A549 (cell line): Measurements from ENCODE around the gene YKT6. TPM values are rescaled to one million over a fixed set of nuclear protein-coding genes. Genes with fewer than 3 reads are reported as not detected.

Experiments
- ATAC-seq, 2 experiments: fragments of 200-7000 bp in 1 of 2; fragments of >200 bp in 1 of 2; cut with Nextera tagmentation in 1 of 2; cut with Tn5 transposase in 1 of 2; 3 replicates each; pipeline versions ENCODE4 v1.8.0 to v1.9.1; 2018 to 2020; ENCODE audit warnings: mild to moderate bottlenecking in 1 of 2, moderate library complexity in 1 of 2
- CTCF ChIA-PET: fragments of 300-600 bp; sonication (Branson Sonifier 250); formaldehyde crosslinking; extraction: SDS; loops from one replicate; lab custom pipeline; 2021; ENCODE audit warnings: antibody characterized with exemption, inconsistent platforms; lab: Yijun Ruan, JAX
- POLR2A ChIA-PET: fragments of 350-600 bp; formaldehyde crosslinking; extraction: SDS; loops from one replicate; lab custom pipeline; 2021; ENCODE audit warnings: antibody characterized with exemption, inconsistent platforms; lab: Yijun Ruan, JAX
- DNase-seq, 2 experiments: peaks; one replicate each; pipeline versions ENCODE4 v3.0.0 to v3.0.0-alpha.2; 2011 to 2016; ENCODE audit warnings: low read depth in 1 of 2, low spot score in 1 of 2
- FAIRE-seq: peaks from 2 replicates; lab custom pipeline; 2011; peaks lifted over from hg19 to GRCh38; lab: Jason Lieb, UNC
- H3K27ac ChIP-seq, 2 experiments: fragments of >200 bp; sonication (Bioruptor Twin); formaldehyde crosslinking; 3 replicates each; pipeline ENCODE4 v1.5.1; 2016 to 2017
- H3K4me1 ChIP-seq: fragments of >200 bp; sonication (Bioruptor Twin); formaldehyde crosslinking; 3 replicates; pipeline ENCODE4 v1.6.1; 2016
- H3K4me2 ChIP-seq: fragments of >200 bp; sonication (Bioruptor Twin); formaldehyde crosslinking; 3 replicates; pipeline ENCODE4 v1.6.1; 2016
- H3K4me3 ChIP-seq: fragments of >200 bp; sonication (Bioruptor Twin); formaldehyde crosslinking; 3 replicates; pipeline ENCODE4 v1.5.1; 2016
- H3K9me3 ChIP-seq: fragments of >200 bp; sonication (Bioruptor Twin); formaldehyde crosslinking; 3 replicates; pipeline ENCODE4 v1.6.1; 2016
- ATOH8 ChIP-seq: fragments of 250-450 bp; sonication (Bioruptor Pico); IDR thresholded peaks from 2 replicates; pipeline ENCODE4 v1.5.0; 2020; ENCODE audit warnings: low read depth, mild to moderate bottlenecking, moderate library complexity
- BHLHE40 ChIP-seq: IDR thresholded peaks from 2 replicates; pipeline ENCODE4 v1.6.1; 2012; ENCODE audit warnings: low read depth, low read length, inconsistent platforms
- CEBPB ChIP-seq, 2 experiments: fragments of >200 bp in 1 of 2; sonication (Bioruptor Twin) in 1 of 2; formaldehyde crosslinking in 1 of 2; IDR thresholded peaks; 2 replicates each; pipeline ENCODE4 v1.6.1; 2012 to 2016
- CHD4 ChIP-seq: fragments of 200-600 bp; sonication (generic); IDR thresholded peaks from 2 replicates; pipeline ENCODE4 v1.6.1; 2016; ENCODE audit warnings: antibody characterized with exemption, mild to moderate bottlenecking, borderline replicate concordance
- EHMT2 ChIP-seq: fragments of 200-600 bp; sonication (generic); IDR thresholded peaks from 2 replicates; pipeline ENCODE4 v1.6.1; 2016; ENCODE audit warnings: antibody characterized with exemption, low read depth, mild to moderate bottlenecking, moderate library complexity
- EP300 ChIP-seq, 2 experiments: fragments of >200 bp; sonication (Bioruptor Twin); formaldehyde crosslinking; IDR thresholded peaks; 2 replicates in 1 of 2; 3 replicates in 1 of 2; pipeline ENCODE4 v1.6.1; 2016 to 2017
- ESRRA ChIP-seq: fragments of 150-350 bp; IDR thresholded peaks from 2 replicates; pipeline ENCODE4 v1.6.1; 2014; ENCODE audit warnings: mild to moderate bottlenecking, low read length, borderline replicate concordance
- FOXS1 ChIP-seq: fragments of 250-450 bp; sonication (Bioruptor Pico); IDR thresholded peaks from 2 replicates; pipeline ENCODE4 v1.5.0; 2020; ENCODE audit warnings: mild to moderate bottlenecking, moderate library complexity
- HES2 ChIP-seq: fragments of >200 bp; sonication (Bioruptor Twin); formaldehyde crosslinking; IDR thresholded peaks from 2 replicates; pipeline ENCODE4 v1.6.1; 2016
- HEYL ChIP-seq: fragments of 250-450 bp; sonication (Bioruptor Pico); IDR thresholded peaks from 2 replicates; pipeline ENCODE4 v1.8.0; 2021; ENCODE audit warnings: mild to moderate bottlenecking, moderate library complexity
- HMGXB4 ChIP-seq: fragments of 250-450 bp; sonication (Bioruptor Pico); IDR thresholded peaks from 2 replicates; pipeline ENCODE4 v1.5.0; 2021; ENCODE audit warnings: mild to moderate bottlenecking, moderate library complexity, borderline replicate concordance
- HOXB5 ChIP-seq: fragments of 250-450 bp; sonication (Bioruptor Pico); IDR thresholded peaks from 2 replicates; pipeline ENCODE4 v1.5.0; 2020; ENCODE audit warnings: mild to moderate bottlenecking, moderate library complexity
- JUNB ChIP-seq: fragments of >200 bp; sonication (Bioruptor Twin); formaldehyde crosslinking; IDR thresholded peaks from 2 replicates; pipeline ENCODE4 v1.6.1; 2016
- KDM1A ChIP-seq: fragments of 200-600 bp; sonication (generic); IDR thresholded peaks from 2 replicates; pipeline ENCODE4 v1.6.1; 2016; ENCODE audit warnings: low read depth, mild to moderate bottlenecking
- MAFK ChIP-seq: fragments of 450-650 bp; IDR thresholded peaks from 2 replicates; pipeline ENCODE4 v1.6.1; 2014; ENCODE audit not compliant: partially characterized antibody
- RAD21 ChIP-seq, 2 experiments: fragments of >200 bp in 1 of 2; sonication (Bioruptor Twin) in 1 of 2; formaldehyde crosslinking in 1 of 2; IDR thresholded peaks in 1 of 2; conservative IDR thresholded peaks in 1 of 2; 2 replicates in 1 of 2; 3 replicates in 1 of 2; pipeline ENCODE4 v1.6.1; 2012 to 2018; ENCODE audit warnings: inconsistent platforms in 1 of 2
- RCOR1 ChIP-seq: fragments of 150-350 bp; IDR thresholded peaks from 2 replicates; pipeline ENCODE4 v1.6.1; 2014; ENCODE audit warnings: antibody characterized with exemption, low read length, low read depth
- RNF2 ChIP-seq: fragments of 200-600 bp; sonication (generic); IDR thresholded peaks from 2 replicates; pipeline ENCODE4 v1.6.1; 2016; ENCODE audit warnings: low read depth, mild to moderate bottlenecking, antibody characterized with exemption, moderate library complexity, borderline replicate concordance
- ZC3H11A ChIP-seq: fragments of 450-650 bp; IDR thresholded peaks from 2 replicates; pipeline ENCODE4 v1.6.1; 2014; ENCODE audit warnings: antibody characterized with exemption, mild to moderate bottlenecking
- WGBS: methylation state at CpG from one replicate; pipeline ENCODE4 v1.1.6; 2017; ENCODE audit errors: missing lambda C conversion rate; 5-methylcytosine and 5-hydroxymethylcytosine counted together
- polyA plus RNA-seq, 4 experiments: library from polyadenylated mRNA; depleted of rRNA in 3 of 4; stranded (reverse); fragments of >200 nt; fragmentation: RNase III in 1 of 4; extraction: RNeasy Plus Mini Kit Qiagen cat#74134 plus additional on column Dnase treatment in 1 of 4; gene quantifications; 2 replicates in 3 of 4; 3 replicates in 1 of 4; pipeline ENCODE4 v1.2.3, GENCODE V29; 2011 to 2017

Gene YKT6
- polyA plus RNA-seq, 2 of the 4 experiments (the other 2 are of a cell fraction): 113 to 130 TPM

- WGBS: 94% methylated on average over 7 of the region's 7 CpGs
- H3K9me3 ChIP-seq: no peaks in the 10 kb centered on the region
- no peaks in the 10 kb centered on the region for H3K4me1 ChIP-seq
- FAIRE-seq (no peak), DNase-seq (no peak), ATAC-seq (no peak)
- ChIA-PET CTCF (interaction anchor here (0.6 kb wide), 1 partner anchor 67 kb away, joined by 3 read pairs; no protein-coding TSS in a partner anchor), POLR2A (interaction anchor here (0.6 kb wide), 1 partner anchor 247 kb away, joined by 4 read pairs; no protein-coding TSS in a partner anchor)
- H3K4me3 ChIP-seq: no peak overlapping the region
- H3K4me2 ChIP-seq: no peak overlapping the region
- no peak overlapping the region for H3K27ac ChIP-seq
- no peak for TF ChIP-seq HEYL (CRISPR knock-in tag)
- no peak for TF ChIP-seq KDM1A
- TF ChIP-seq FOXS1 (CRISPR knock-in tag): no peak
- no peak for TF ChIP-seq EP300 (IDR thresholded peaks at IDR 0.05)
- TF ChIP-seq RAD21 (conservative IDR thresholded peaks at IDR 0.05 in 1 of 2, IDR thresholded peaks at IDR 0.05 in 1 of 2): no peak
- no peak for TF ChIP-seq EHMT2
- TF ChIP-seq RCOR1: no peak
- TF ChIP-seq HOXB5 (CRISPR knock-in tag): no peak
Measured at GRCh38 chr7:44212581-44213184, 11.9 kb downstream of the YKT6 start.

- WGBS: 90% methylated on average over 3 of the region's 3 CpGs
Measured at GRCh38 chr7:44213206-44213876, 12.6 kb downstream of the YKT6 start.

More at GRCh38 chr7:44213206-44213876, 12.6 kb downstream of the YKT6 start:
- Histone ChIP-seq H3K9me3 (no peaks in the 10 kb centered on the region), H3K4me2 (no peak overlapping the region), H3K27ac (no peak overlapping the region), H3K4me3 (no peak overlapping the region), H3K4me1 (no peaks in the 10 kb centered on the region)
- no peak for FAIRE-seq
- ATAC-seq: no peak
- DNase-seq: no peak
- POLR2A ChIA-PET: interaction anchor here (0.6 kb wide), 1 partner anchor 248 kb away, joined by 4 read pairs; no protein-coding TSS in a partner anchor
- TF ChIP-seq HMGXB4 (CRISPR knock-in tag): no peak
- no peak for TF ChIP-seq HOXB5 (CRISPR knock-in tag)
- no peak for TF ChIP-seq MAFK
- TF ChIP-seq ATOH8 (CRISPR knock-in tag): no peak
- no peak for TF ChIP-seq ZC3H11A
- TF ChIP-seq HES2: no peak
- no peak for TF ChIP-seq JUNB
- no peak for TF ChIP-seq CHD4
- no peak for TF ChIP-seq RNF2
- TF ChIP-seq CEBPB (IDR thresholded peaks at IDR 0.05): no peak
- TF ChIP-seq BHLHE40: no peak
- TF ChIP-seq ESRRA: no peak
- CTCF ChIA-PET: interaction anchor here (0.6 to 1.2 kb wide), 2 partner anchors 68 to 923 kb away, joined by 3 read pairs; no protein-coding TSS in a partner anchor
